Activated CD8-positive, alpha-beta memory T cell treated with anti-CD3 and anti-CD28 coated beads, Interleukin-2, amount 10 ng/mL, durations not matched to agents 7 days and 5 days (primary cell): ENCODE measurements around the gene OIP5. TPM values are rescaled to one million over a fixed set of nuclear protein-coding genes. Genes with fewer than 3 reads are reported as not detected.
"Not testable (repeated sequence)": the region's sequence is repeated elsewhere in the genome, so short reads cannot be mapped to it uniquely, and the experiment has no call there.

Source experiments
- ATAC-seq: fragments of 150-1000 bp; cut with Tn5 transposase; one replicate; pipeline ENCODE4 v1.10.0; 2021; ENCODE audit warnings: moderate library complexity
- CTCF ChIA-PET: fragments of 350-600 bp; sonication (Branson Sonifier 250); formaldehyde crosslinking; loops from one replicate; lab custom pipeline; 2021; ENCODE audit warnings: antibody characterized with exemption; lab: Charles Lee
- DNase-seq: peaks from one replicate; pipeline ENCODE4 v3.0.0-alpha.2; 2020
- H3K27ac Mint-ChIP-seq: one replicate; pipeline ENCODE4 v1.8.0; 2021; ENCODE audit warnings: mild to moderate bottlenecking, mixed read lengths
- H3K27me3 Mint-ChIP-seq: one replicate; pipeline ENCODE4 v1.8.0; 2021; ENCODE audit warnings: mixed read lengths
- H3K36me3 Mint-ChIP-seq: one replicate; pipeline ENCODE4 v1.8.0; 2021; ENCODE audit warnings: mild to moderate bottlenecking, mixed read lengths
- H3K4me1 Mint-ChIP-seq: one replicate; pipeline ENCODE4 v1.8.0; 2021; ENCODE audit warnings: mixed read lengths
- H3K4me3 Mint-ChIP-seq: one replicate; pipeline ENCODE4 v1.8.0; 2021; ENCODE audit warnings: mild to moderate bottlenecking, moderate library complexity, mixed read lengths
- H3K9me3 Mint-ChIP-seq: one replicate; pipeline ENCODE4 v1.8.0; 2022; ENCODE audit warnings: low read depth, mixed read lengths
- total RNA-seq, 2 experiments: library from RNA; stranded (reverse); gene quantifications; one replicate each; pipeline ENCODE4 v1.2.3, GENCODE V29; 2021

Gene OIP5
- total RNA-seq, 2 experiments from 2014 or later = 21.1 to 21.2 TPM

DNA sequence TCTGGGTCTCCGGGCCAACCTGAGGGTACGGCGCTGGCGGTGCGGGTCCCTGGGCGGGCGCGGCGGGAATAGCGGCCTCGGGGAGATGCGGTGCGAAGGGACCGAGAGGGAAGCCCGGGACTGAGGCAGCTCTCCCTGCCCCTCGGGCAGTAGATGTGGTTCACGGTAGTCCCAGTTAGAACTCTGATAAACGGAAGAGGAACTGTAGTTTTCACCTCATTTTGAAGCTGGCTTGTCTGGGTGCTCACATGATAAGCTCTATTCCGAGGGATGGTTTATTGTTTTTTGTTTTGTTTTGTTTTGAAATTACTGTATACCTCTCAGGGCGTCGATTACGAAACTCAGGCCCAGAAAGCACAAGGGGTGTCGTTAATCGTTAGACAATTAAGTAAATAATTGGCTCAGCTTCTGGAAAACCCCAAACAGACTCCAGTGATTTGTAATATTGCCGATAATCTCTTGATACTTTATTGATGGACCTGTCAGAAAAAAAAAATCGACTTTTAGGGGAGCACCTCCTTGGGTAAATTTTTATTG, 703 bp upstream of the OIP5 start:
- H3K27ac Mint-ChIP-seq = peak overlapping the region; percentile 100
- no peak for ATAC-seq
- peaks cover 40% of the 10 kb centered on the region for H3K4me1 Mint-ChIP-seq
- H3K9me3 Mint-ChIP-seq = no peaks in the 10 kb centered on the region
- H3K4me3 Mint-ChIP-seq = peak overlapping the region; percentile 100
- CTCF ChIA-PET = interaction anchor here (0.7 to 1.8 kb wide), 16 partner anchors 10 to 438 kb away, joined by 3 to 7 read pairs (median 3); partner anchors contain the start of genes CHAC1 and RPAP1
- H3K27me3 Mint-ChIP-seq = no peaks in the 10 kb centered on the region
- H3K36me3 Mint-ChIP-seq = peaks cover 40% of the 10 kb centered on the region
- DNase-seq = no peak

DNA sequence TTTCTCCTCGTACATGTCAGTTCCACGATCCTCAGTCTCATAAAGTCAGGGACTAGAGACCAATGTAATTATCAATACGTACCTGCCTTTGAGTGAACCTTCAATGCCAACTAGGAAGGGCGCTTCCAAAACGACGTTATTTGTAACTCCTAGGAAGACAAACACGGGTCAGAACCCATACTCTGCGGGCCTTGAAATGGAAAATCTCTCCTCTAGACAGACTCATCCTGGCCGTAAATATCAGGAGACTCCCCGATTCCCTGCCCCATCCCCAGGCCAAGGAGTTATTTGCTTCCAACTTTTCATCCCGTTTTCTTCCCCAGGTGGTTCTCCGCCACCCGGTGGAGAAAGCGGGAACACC, 578 bp downstream of the OIP5 start:
- Mint-ChIP-seq H3K9me3 (no peaks in the 10 kb centered on the region), H3K27ac (peak overlapping the region; percentile 100), H3K36me3 (peaks cover 36% of the 10 kb centered on the region), H3K4me3 (peak overlapping the region; percentile 100), H3K4me1 (peaks cover 30% of the 10 kb centered on the region), H3K27me3 (no peaks in the 10 kb centered on the region)
- ATAC-seq (no peak), DNase-seq (no peak)
- CTCF ChIA-PET = interaction anchor here (0.8 to 1.8 kb wide), 9 partner anchors 11 to 637 kb away, joined by 3 to 5 read pairs (median 4); partner anchors contain the start of gene RAD51

GRCh38 chr15:41331281-41331680, 1.1 kb downstream of the OIP5 start:
- no peaks in the 10 kb centered on the region for H3K27me3 Mint-ChIP-seq
- no peak for DNase-seq
- peaks cover 25% of the 10 kb centered on the region for H3K4me1 Mint-ChIP-seq
- H3K9me3 Mint-ChIP-seq = no peaks in the 10 kb centered on the region
- H3K36me3 Mint-ChIP-seq = peaks cover 38% of the 10 kb centered on the region
- no peak for ATAC-seq
- CTCF ChIA-PET = interaction anchor here (0.9 to 1.3 kb wide), 2 partner anchors 31 to 459 kb away, joined by 3 to 4 read pairs; no protein-coding TSS in a partner anchor
- H3K4me3 Mint-ChIP-seq = peak overlapping the region; percentile 100
- peak overlapping the region; percentile 100 for H3K27ac Mint-ChIP-seq

DNA sequence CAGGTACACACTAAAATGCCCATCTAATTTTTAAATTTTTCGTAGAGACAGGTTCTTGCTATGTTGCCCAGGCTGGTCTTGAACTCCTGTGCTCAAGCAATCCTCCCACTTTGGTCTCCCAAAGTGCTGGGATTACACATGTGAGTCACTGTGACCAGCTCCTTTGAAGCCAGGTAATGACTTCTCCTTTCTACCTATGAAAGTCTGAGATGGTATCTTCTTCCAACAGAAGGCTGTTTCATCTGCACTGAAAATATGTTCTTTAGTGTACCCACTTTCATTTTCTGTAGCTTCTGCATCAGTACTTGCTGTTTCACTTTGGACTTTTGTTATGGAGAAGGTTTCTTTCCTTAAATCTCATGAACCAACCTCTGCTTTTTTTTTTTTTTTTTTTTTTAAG, 8.8 kb downstream of the OIP5 start:
- CTCF ChIA-PET = interaction anchor here (0.7 to 0.8 kb wide), 2 partner anchors 8 to 29 kb away, joined by 3 read pairs; no protein-coding TSS in a partner anchor
- peaks cover 41% of the 10 kb centered on the region for H3K36me3 Mint-ChIP-seq
- H3K4me1 Mint-ChIP-seq = peaks cover 16% of the 10 kb centered on the region
- no peaks in the 10 kb centered on the region for H3K27me3 Mint-ChIP-seq
- H3K27ac Mint-ChIP-seq = peak overlapping the region; percentile 14
- DNase-seq (no peak), ATAC-seq (peak; percentile 30)
- no peaks in the 10 kb centered on the region for H3K9me3 Mint-ChIP-seq
- no peak overlapping the region for H3K4me3 Mint-ChIP-seq

DNA sequence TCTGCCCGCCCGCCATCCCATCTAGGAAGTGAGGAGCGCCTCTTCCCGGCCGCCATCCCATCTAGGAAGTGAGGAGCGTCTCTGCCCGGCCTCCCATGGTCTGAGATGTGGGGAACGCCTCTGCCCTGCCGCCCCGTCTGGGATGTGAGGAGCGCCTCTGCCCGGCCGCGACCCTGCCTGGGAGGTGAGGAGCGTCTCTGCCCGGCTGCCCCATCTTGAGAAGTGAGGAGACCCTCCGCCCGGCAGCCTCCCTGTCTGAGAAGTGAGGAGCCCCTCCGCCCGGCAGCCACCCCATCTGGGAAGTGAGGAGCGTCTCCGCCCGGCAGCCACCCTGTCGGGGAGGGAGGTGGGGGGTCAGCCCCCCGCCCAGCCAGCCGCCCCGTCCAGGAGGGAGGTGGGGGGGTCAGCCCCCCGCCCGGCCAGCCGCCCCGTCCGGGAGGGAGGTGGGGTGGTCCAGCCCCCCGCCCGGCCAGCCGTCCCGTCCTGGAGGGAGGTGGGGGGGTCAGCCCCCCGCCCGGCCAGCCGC, 11.5 kb downstream of the OIP5 start:
- H3K4me3 Mint-ChIP-seq, H3K9me3 Mint-ChIP-seq, H3K27ac Mint-ChIP-seq, DNase-seq, H3K27me3 Mint-ChIP-seq, CTCF ChIA-PET, ATAC-seq: not testable (repeated sequence)
- H3K4me1 Mint-ChIP-seq = peaks cover 14% of the 10 kb centered on the region
- H3K36me3 Mint-ChIP-seq = peaks cover 40% of the 10 kb centered on the region

DNA sequence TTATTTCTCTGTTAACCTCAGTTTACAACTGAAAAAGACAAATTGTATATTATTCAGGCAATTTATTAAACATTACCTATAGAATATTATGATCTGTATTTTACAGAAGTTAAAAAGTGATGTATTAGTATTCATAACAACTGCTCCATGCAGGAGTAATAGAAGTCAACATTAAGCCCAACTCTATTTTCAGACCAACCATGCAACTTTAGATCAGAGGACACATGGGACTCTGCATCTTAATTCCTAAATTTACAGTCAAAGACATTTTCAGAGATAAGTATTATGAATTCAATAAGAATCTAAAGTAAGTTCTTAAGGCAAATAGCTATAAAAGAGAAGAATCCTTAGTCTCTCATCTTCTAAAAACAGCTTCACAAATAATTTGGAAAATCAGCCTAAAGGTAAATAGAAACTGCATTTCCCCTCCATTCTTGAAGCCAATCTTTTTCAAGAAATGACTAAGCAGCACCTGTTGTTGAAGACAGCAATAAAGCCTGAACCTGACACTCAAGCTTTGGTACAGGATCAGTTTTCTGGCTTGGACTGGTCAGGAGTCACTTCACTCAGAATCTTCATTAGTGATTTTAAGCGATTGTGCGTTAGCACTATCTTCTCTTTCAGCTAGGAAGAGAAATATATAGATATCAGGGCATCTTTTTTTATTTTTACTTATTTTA, 23.0 kb downstream of the OIP5 start:
- Mint-ChIP-seq H3K36me3 (peaks cover 27% of the 10 kb centered on the region), H3K4me1 (peaks cover 18% of the 10 kb centered on the region), H3K27ac (peak overlapping the region; percentile 57), H3K4me3 (no peak overlapping the region), H3K9me3 (no peaks in the 10 kb centered on the region), H3K27me3 (no peaks in the 10 kb centered on the region)
- ATAC-seq (peak; percentile 23), DNase-seq (no peak)
- CTCF ChIA-PET = interaction anchor here (0.7 to 1.7 kb wide), 3 partner anchors 9 to 141 kb away, joined by 3 to 4 read pairs (median 3); no protein-coding TSS in a partner anchor

GRCh38 chr15:41307679-41308078, 24.7 kb downstream of the OIP5 start:
- CTCF ChIA-PET = no interaction called here
- no peak overlapping the region for H3K4me3 Mint-ChIP-seq
- H3K36me3 Mint-ChIP-seq = peaks cover 14% of the 10 kb centered on the region
- ATAC-seq (no peak), DNase-seq (no peak)
- H3K27me3 Mint-ChIP-seq = no peaks in the 10 kb centered on the region
- H3K4me1 Mint-ChIP-seq = peaks cover 18% of the 10 kb centered on the region
- no peaks in the 10 kb centered on the region for H3K9me3 Mint-ChIP-seq
- H3K27ac Mint-ChIP-seq = no peak overlapping the region

DNA sequence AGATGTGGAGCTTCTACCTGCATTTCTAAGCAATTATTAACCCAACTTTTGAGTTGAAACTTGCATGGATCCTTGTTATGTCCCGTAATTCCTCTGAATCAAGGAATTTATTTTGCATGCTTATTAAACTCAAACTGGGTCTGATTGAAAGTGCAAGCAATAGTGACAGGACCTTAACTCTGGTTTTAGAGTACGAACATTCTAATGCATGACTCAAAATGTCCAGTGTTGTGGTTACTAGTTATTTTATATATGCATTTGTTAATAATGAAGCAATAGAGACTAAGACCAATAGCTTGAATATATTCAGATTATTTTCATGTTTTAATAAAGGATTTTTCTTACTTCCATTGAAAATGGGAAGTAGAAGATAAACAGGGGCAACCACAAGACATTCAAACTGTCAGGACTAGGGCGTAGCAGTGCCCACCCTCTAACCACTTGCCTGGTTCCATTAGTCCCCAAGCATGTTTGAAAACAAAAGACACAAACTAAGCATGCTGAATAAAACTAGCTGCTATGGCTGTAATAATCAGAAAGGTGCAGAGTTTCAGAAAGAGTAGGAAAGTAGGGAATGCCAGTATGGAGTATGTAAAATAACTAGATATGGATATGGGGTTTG, 28.1 kb downstream of the OIP5 start:
- peaks cover 23% of the 10 kb centered on the region for H3K4me1 Mint-ChIP-seq
- no peak for DNase-seq
- H3K27ac Mint-ChIP-seq = no peak overlapping the region
- H3K27me3 Mint-ChIP-seq = no peaks in the 10 kb centered on the region
- H3K4me3 Mint-ChIP-seq = no peak overlapping the region
- H3K36me3 Mint-ChIP-seq = peaks cover 23% of the 10 kb centered on the region
- no peaks in the 10 kb centered on the region for H3K9me3 Mint-ChIP-seq
- ATAC-seq = no peak
- CTCF ChIA-PET = interaction anchor here (0.9 to 1.6 kb wide), 2 partner anchors 12 to 28 kb away, joined by 3 to 4 read pairs; partner anchors contain the start of genes NUSAP1 and OIP5

GRCh38 chr15:41301587-41301986, 30.8 kb downstream of the OIP5 start:
- H3K27me3 Mint-ChIP-seq = no peaks in the 10 kb centered on the region
- DNase-seq (no peak), ATAC-seq (no peak)
- peaks cover 15% of the 10 kb centered on the region for H3K4me1 Mint-ChIP-seq
- no peaks in the 10 kb centered on the region for H3K9me3 Mint-ChIP-seq
- H3K27ac Mint-ChIP-seq = no peak overlapping the region
- peaks cover 27% of the 10 kb centered on the region for H3K36me3 Mint-ChIP-seq
- H3K4me3 Mint-ChIP-seq = no peak overlapping the region
- CTCF ChIA-PET = no interaction called here

DNA sequence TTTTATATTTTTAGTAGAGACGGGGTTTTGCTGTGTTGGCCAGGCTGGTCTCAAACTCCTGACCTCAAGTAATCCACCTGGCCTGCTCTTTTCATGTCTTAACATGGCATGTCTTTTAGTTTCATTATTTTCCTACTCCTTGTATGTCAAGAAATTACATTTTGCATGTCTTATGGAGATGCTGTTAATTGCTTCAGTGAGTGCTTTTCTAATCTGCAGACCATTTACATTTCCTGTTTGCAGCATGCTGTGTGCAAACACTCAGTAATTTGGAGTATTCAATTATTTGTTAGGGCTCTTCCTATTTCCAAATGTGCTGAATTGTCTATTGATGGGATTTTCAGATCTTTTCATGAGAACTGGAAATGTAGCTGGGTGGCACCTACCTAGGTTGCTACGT, 31.3 kb downstream of the OIP5 start:
- Mint-ChIP-seq H3K4me1 (peaks cover 15% of the 10 kb centered on the region), H3K36me3 (peaks cover 27% of the 10 kb centered on the region)
- ATAC-seq, H3K9me3 Mint-ChIP-seq, H3K27ac Mint-ChIP-seq, DNase-seq, H3K4me3 Mint-ChIP-seq, H3K27me3 Mint-ChIP-seq: not testable (repeated sequence)
- CTCF ChIA-PET = interaction anchor here (1.4 kb wide), 1 partner anchor 9 kb away, joined by 3 read pairs; no protein-coding TSS in a partner anchor

DNA sequence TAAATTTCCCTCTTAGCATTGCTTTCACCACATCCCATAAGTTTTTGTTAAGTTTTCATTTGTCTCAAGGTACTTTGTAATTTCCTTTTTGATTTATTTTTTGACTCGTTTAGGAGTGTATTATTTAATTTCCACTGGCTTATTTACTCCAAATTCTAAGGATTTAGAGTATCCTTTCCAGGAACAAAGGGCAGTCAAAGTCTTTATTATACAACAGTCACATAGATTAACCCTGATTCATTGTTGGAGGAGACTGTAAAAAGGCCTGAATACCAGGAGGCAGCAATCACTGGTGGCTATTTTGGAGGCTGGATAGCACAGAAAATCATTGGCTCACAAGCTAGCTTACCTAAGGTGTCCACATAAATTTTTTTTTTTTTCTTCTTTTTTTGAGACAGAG, 39.9 kb downstream of the OIP5 start:
- Mint-ChIP-seq H3K36me3 (peaks cover 45% of the 10 kb centered on the region), H3K9me3 (no peaks in the 10 kb centered on the region), H3K27ac (peak overlapping the region; percentile 43), H3K27me3 (no peaks in the 10 kb centered on the region), H3K4me3 (no peak overlapping the region), H3K4me1 (peaks cover 33% of the 10 kb centered on the region)
- ATAC-seq (no peak), DNase-seq (no peak)
- CTCF ChIA-PET = interaction anchor here (0.8 kb wide), 1 partner anchor 12 kb away, joined by 3 read pairs; no protein-coding TSS in a partner anchor

- CTCF ChIA-PET = no interaction called here
- peaks cover 57% of the 10 kb centered on the region for H3K36me3 Mint-ChIP-seq
Measured at GRCh38 chr15:41291065-41291631, 41.2 kb downstream of the OIP5 start.

GRCh38 chr15:41289953-41290352, 42.4 kb downstream of the OIP5 start:
- Mint-ChIP-seq H3K9me3 (no peaks in the 10 kb centered on the region), H3K4me1 (peaks cover 51% of the 10 kb centered on the region), H3K36me3 (peaks cover 61% of the 10 kb centered on the region), H3K27ac (no peak overlapping the region), H3K4me3 (no peak overlapping the region), H3K27me3 (no peaks in the 10 kb centered on the region)
- ATAC-seq (no peak), DNase-seq (no peak)
- CTCF ChIA-PET = no interaction called here

More at GRCh38 chr15:41291065-41291631, 41.2 kb downstream of the OIP5 start:
- ATAC-seq (peak; percentile 22), DNase-seq (no peak)
- Mint-ChIP-seq H3K27ac (peak overlapping the region; percentile 36), H3K27me3 (no peaks in the 10 kb centered on the region), H3K4me3 (no peak overlapping the region), H3K4me1 (peaks cover 43% of the 10 kb centered on the region), H3K9me3 (no peaks in the 10 kb centered on the region)
